GM18517 (cell line): Measurements from ENCODE around the gene LRRK1.

Source experiments
- ATAC-seq: cut with Tn5 transposase; IDR thresholded peaks from one replicate; pipeline ENCODE4 v1.9.1; 2021; ENCODE audit warnings: mild to moderate bottlenecking, moderate library complexity; ENCODE audit not compliant: unreplicated experiment

The LRRK1 gene

GRCh38 chr15:101107101-101107500 is 187.9 kb downstream of the LRRK1 start:
- no peak for ATAC-seq

- ATAC-seq, result no peak
Measured at GRCh38 chr15:101107625-101108460, 188.7 kb downstream of the LRRK1 start.

GRCh38 chr15:101108461-101108775 is 189.3 kb downstream of the LRRK1 start:
- no peak for ATAC-seq

- ATAC-seq, result no peak
Measured at GRCh38 chr15:101108791-101109190, 189.6 kb downstream of the LRRK1 start.

- ATAC-seq, result no peak
Measured at GRCh38 chr15:101110681-101111569, 191.8 kb downstream of the LRRK1 start.

GRCh38 chr15:101111570-101112262 is 192.6 kb downstream of the LRRK1 start:
- ATAC-seq, result no peak

- ATAC-seq, result no peak
Measured at GRCh38 chr15:101112336-101113113, 193.4 kb downstream of the LRRK1 start.

GRCh38 chr15:101113114-101114005 is 194.2 kb downstream of the LRRK1 start:
- ATAC-seq, result no peak

GRCh38 chr15:101114166-101114565 is 195.0 kb downstream of the LRRK1 start:
- no peak for ATAC-seq

- ATAC-seq, result no peak
Measured at GRCh38 chr15:101114610-101115009, 195.5 kb downstream of the LRRK1 start.

GRCh38 chr15:101115393-101115785 is 196.2 kb downstream of the LRRK1 start:
- no peak for ATAC-seq

GRCh38 chr15:101115786-101116680 is 196.9 kb downstream of the LRRK1 start:
- no peak for ATAC-seq

- no peak for ATAC-seq
Measured at GRCh38 chr15:101116681-101116976, 197.5 kb downstream of the LRRK1 start.

GRCh38 chr15:101118116-101118515 is 199.0 kb downstream of the LRRK1 start:
- no peak for ATAC-seq

- no peak for ATAC-seq
Measured at GRCh38 chr15:101118615-101119014, 199.5 kb downstream of the LRRK1 start.

- no peak for ATAC-seq
Measured at GRCh38 chr15:101119181-101119580, 200.0 kb downstream of the LRRK1 start.
